Superior temporal gyrus (tissue), 1 donor: ENCODE data around the gene KHDC1L.
"Not testable (repeated sequence)": the region's sequence is repeated elsewhere in the genome, so short reads cannot be mapped to it uniquely, and the experiment has no call there.

Source experiments
- DNase-seq: peaks from one replicate; pipeline ENCODE4 v3.0.0-alpha.2; 2016; ENCODE audit errors: extremely low spot score

KHDC1L gene

GRCh38 chr6:73207221-73207837, 18.0 kb downstream of the KHDC1L start:
- DNase-seq: no peak

- DNase-seq: no peak
Observed at GRCh38 chr6:73204252-73204651, 21.0 kb downstream of the KHDC1L start.

- DNase-seq: no peak
Observed at GRCh38 chr6:73203098-73203497, 22.2 kb downstream of the KHDC1L start.

GRCh38 chr6:73200735-73201134, 24.6 kb downstream of the KHDC1L start:
- no peak for DNase-seq

GRCh38 chr6:73200247-73200646, 25.0 kb downstream of the KHDC1L start:
- no peak for DNase-seq

GRCh38 chr6:73194744-73195143, 30.6 kb downstream of the KHDC1L start:
- DNase-seq: no peak

GRCh38 chr6:73193302-73193701, 32.0 kb downstream of the KHDC1L start:
- DNase-seq: not testable (repeated sequence)

- no peak for DNase-seq
Observed at GRCh38 chr6:73182021-73182607, 43.2 kb downstream of the KHDC1L start.

GRCh38 chr6:73180763-73181619, 44.3 kb downstream of the KHDC1L start:
- peak; percentile 86 for DNase-seq

GRCh38 chr6:73180076-73180738, 45.1 kb downstream of the KHDC1L start:
- no peak for DNase-seq

- DNase-seq: no peak
Observed at GRCh38 chr6:73177221-73177944, 47.9 kb downstream of the KHDC1L start.

- DNase-seq: no peak
Observed at GRCh38 chr6:73176057-73176456, 49.2 kb downstream of the KHDC1L start.

GRCh38 chr6:73174646-73175045, 50.6 kb downstream of the KHDC1L start:
- DNase-seq: no peak
